G401 (cell line): ENCODE results near the gene DNAAF5. TPM values are rescaled to one million over a fixed set of nuclear protein-coding genes. Genes with fewer than 3 reads are reported as not detected.
"Not testable (repeated sequence)": the region's sequence is repeated elsewhere in the genome, so short reads cannot be mapped to it uniquely, and the experiment has no call there.

Source experiments
- DNase-seq: peaks from one replicate; pipeline ENCODE4 v3.0.0-alpha.2; 2015; ENCODE audit warnings: low spot score
- in situ Hi-C: cut with HindIII; loops from 2 replicates; pipeline ENCODE4 v1.10.0; 2016; ENCODE audit warnings: low sequenced_read_pairs, mixed read lengths
- total RNA-seq: library from RNA; depleted of rRNA; stranded (reverse); fragments of >200 nt; shearing (Covaris generic); gene quantifications from 2 replicates; pipeline ENCODE4 v1.2.3, GENCODE V29; 2014

DNAAF5 gene
- total RNA-seq, 1 experiment from 2014 or later = 63.5 TPM

GRCh38 chr7:791519-791918 is 65.0 kb downstream of the DNAAF5 start:
- DNase-seq = no peak
- in situ Hi-C loops = no loop called here

GRCh38 chr7:794207-794606 is 67.7 kb downstream of the DNAAF5 start:
- no peak for DNase-seq
- in situ Hi-C loops = no loop called here

GRCh38 chr7:794671-795329 is 68.3 kb downstream of the DNAAF5 start:
- in situ Hi-C loops = no loop called here
- no peak for DNase-seq

- DNase-seq, in situ Hi-C loops: not testable (repeated sequence)
Measured at GRCh38 chr7:796434-797169, 70.1 kb downstream of the DNAAF5 start.

GRCh38 chr7:798921-799470 is 72.5 kb downstream of the DNAAF5 start:
- in situ Hi-C loops = no loop called here
- no peak for DNase-seq

- in situ Hi-C loops = no loop called here
- no peak for DNase-seq
Measured at GRCh38 chr7:800692-801091, 74.2 kb downstream of the DNAAF5 start.

GRCh38 chr7:801351-801750 is 74.9 kb downstream of the DNAAF5 start:
- DNase-seq, in situ Hi-C loops: not testable (repeated sequence)

DNA sequence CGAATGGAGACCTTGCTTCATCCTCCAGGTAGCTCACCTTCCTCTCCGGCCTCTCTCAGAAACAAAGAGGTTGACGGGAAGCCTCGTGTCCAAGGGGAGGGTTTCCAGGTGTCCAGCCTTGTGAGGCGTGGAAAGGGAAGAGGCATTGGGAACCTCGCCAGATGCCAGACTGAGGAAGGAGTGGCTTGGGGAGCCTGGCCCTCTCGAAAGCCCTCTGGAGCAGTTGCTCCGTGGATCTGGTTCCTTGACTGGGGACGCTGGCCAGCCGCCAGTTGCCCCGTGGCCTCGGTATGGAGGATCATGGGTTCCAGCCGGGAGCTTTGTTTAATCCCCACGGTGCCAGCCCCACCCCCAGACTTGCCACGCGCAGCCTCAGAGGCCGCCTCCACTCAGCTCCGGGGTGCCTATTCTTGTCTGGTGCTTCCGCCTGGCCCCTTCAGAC is 75.5 kb downstream of the DNAAF5 start:
- peak; percentile 64 for DNase-seq
- in situ Hi-C loops = no loop called here

DNA sequence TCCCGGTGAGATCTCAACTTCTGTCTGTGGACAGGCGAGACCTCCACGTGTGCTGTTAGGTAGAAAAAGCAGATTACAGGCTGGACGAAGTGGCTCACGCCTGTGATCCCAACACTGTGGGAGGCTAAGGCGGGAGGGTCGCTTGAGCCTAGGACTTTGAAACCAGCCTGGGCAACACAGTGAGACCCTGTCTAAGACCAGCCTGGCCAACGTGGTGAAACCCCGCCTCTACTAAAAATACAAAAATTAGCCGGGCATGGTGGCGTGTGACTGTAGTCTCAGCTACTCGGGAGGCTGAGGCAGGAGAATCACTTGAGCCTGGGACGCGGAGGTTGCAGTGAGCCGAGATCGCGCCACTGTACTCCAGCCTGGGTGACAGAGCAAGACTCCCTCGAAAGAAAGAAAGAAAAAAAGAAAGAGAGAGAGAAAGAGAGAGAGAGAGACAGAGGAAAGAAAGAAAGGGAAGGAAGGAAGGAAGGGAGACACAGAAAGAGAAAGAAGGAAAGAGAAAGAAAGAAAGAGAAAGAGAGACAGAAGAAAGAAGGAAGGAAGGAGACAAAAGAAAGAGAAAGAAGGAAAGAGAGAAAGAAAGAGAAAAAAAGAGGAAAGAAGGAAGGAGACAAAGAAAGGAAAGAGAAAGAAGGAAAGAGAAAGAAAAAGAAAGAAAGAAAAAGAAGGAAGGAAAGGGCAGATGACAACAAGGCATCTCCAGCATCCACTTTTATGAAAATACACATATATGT is 76.2 kb downstream of the DNAAF5 start:
- in situ Hi-C loops = no loop called here
- no peak for DNase-seq

DNA sequence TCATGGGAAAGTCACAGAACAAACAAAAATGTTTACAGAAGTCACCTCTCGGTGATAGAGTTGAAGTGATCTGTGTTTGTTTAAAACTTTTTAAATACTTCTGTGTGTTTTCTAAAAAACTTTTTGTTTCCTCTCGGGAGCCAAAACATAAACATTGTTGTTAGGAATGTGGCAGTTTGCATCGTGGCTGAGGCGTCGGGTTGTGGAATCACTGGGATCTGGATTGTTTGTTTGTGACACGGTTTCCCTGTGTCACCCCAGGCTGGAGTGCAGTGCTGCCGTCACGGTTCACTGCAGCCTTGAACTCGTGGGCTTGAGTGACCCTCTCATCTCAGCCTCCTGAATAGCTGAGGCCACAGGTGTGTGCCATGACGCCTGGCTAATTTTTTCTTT is 76.7 kb downstream of the DNAAF5 start:
- in situ Hi-C loops = no loop called here
- DNase-seq = no peak

DNA sequence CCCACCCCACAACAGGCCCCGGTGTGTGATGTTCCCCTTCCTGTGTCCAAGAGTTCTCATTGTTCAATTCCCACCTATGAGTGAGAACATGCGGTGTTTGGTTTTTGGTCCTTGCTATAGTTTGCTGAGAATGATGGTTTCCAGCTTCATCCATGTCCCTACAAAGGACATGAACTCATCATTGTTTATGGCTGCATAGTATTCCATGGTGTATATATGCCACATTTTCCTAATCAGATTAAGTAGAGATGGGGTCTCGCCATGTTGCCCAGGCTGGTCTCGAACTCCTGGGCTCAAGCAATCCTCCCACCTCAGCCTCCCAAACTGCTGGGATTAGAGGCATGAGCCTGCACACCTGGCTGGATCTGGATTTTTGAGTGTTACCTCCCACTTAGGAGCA is 77.3 kb downstream of the DNAAF5 start:
- in situ Hi-C loops, DNase-seq: not testable (repeated sequence)

- in situ Hi-C loops = no loop called here
Measured at GRCh38 chr7:805261-805660, 78.8 kb downstream of the DNAAF5 start.

GRCh38 chr7:815284-816216 is 89.1 kb downstream of the DNAAF5 start:
- DNase-seq = peak; percentile 25
- in situ Hi-C loops = no loop called here

More at GRCh38 chr7:805261-805660, 78.8 kb downstream of the DNAAF5 start:
- no peak for DNase-seq

DNA sequence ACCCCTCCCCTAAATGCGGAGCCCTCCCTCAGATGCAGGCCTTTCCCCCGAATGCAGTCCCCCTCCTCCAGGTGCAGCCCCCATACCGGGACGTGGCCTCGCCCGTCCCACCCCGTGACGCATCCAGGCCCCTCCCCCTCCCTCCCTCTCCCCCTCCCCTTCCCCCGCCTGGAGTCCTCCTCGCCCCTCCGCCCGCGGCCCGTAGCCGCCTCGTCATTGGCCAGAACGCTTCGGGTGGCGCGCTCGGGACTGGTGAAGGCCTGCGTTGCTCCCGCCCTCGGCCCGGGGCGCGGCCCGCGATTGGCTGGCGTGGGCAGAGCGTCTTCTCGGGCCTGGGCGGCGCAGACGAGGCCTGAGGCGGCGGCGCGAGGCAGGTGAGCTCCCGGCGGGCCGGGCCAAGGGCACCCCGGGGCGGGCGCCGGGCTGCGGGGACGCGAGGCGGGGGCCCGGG is 89.8 kb downstream of the DNAAF5 start:
- DNase-seq = peak; percentile 98

DNA sequence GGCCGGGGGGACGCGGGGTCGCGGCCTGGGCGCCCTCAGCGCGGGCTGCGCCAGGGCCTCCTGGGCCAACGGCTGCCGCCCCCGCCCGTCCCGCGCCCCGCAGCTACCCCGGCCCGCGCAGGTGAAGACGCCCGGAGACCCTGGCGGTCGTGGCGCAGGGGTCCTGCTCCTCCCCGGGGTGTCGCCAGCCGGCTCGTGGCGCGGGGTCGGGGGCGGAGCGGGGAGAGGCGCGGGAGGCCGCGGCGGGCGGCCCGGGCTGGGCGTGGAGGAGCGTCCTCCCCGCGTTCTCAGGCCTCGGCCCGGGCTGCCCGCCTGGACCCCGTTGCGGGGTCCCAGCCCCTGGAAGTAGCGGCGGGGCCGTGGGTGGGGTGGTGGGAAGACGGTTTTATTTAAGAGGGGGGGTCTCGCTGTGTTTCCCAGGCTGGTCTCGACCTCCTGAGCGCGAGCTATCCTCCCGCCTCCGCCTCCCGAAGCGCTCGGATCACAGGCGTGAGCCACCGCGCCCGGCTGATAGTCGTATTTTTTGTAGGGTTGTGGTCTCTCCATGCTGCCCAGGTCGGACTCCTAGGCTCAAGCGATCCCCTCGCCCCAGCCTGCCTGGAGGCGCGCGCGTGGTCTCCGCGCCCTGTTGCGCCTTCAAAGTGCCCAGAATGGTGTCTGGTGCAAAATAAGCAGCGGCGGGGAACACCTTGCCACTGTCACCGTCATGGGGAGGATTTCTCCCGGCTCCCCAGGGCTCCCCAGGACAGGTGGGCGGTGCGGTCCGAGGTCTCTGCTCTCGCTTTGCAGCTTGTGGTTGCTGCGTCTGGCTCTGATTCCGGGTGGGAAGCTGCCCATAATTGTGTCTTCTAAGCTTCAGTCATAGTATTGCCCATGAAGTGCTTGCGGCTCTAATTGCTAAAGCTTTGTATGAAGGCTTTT is 90.5 kb downstream of the DNAAF5 start:
- in situ Hi-C loops = no loop called here
- DNase-seq = peak; percentile 43

More for the DNA sequence above, 89.8 kb downstream of the DNAAF5 start:
- in situ Hi-C loops = no loop called here

DNA sequence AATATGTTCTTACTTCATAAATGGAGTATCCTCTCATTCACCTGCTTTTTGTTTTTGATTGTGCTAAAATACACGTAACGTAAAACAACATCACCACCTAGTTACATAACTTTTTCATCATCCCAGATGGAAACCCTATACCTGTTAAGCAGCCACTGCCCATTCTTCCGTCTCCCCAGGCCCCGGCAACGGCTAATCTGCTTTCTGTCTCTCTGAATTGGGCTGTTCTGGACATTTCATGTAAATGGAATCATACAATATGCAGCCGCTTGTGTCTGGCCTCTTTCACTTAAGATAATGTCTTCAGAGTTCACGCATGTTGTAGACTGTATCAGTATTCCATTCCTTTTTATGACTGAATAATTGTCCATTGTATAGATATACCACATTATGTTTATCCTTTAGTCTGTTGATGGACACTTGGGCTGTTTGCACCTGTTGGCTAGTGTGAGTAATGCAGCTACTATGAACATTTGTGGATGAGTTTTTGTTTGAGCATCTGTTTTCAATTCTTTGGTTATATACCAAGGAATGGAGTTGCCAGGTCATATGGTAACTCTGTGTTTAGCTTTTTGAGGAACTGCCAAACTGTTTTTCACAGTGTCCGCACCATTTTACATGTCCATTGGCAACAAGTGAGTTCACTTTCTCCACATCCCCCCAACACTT is 91.7 kb downstream of the DNAAF5 start:
- in situ Hi-C loops = no loop called here
- no peak for DNase-seq

DNA sequence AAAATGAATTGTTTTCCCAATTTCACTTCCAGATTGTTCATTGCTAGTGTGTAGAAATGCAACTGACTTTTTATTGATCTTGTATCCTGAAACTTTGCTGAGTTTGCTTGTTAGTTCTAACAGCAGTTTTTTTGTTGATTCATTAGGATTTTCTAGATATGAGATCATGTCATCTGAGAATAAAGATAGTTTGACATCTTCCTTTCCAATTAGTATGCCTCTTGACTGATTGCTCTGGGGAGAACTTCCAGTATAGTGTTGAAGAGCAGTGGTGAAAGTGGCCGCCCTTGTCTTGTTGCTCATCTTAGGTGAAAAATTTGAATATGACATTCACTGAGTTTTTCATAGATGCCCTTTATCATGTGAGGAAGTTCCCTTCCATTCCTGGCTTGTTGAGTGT is 93.8 kb downstream of the DNAAF5 start:
- in situ Hi-C loops = no loop called here
- DNase-seq = no peak
